K562 (cell line): ENCODE data around the gene ARHGAP15. TPM values are rescaled to one million over a fixed set of nuclear protein-coding genes. Genes with fewer than 3 reads are reported as not detected.

Experiments used
- ATAC-seq: fragments of 200-7000 bp; cut with Tn5 transposase; 3 replicates; pipeline ENCODE4 v1.9.1; 2020; ENCODE audit warnings: moderate library complexity
- BruUV-seq: library from RNA; stranded (reverse); fragments of 400-500 nt; replicated peaks from 2 replicates; lab custom pipeline; 2021; lab: Mats Ljungman, UMichigan
- CTCF ChIA-PET: fragments of 300-600 bp; formaldehyde crosslinking; extraction: SDS; loops from one replicate; lab custom pipeline; 2021; ENCODE audit warnings: low intra/inter-chr PET ratio; lab: Yijun Ruan, JAX
- POLR2A ChIA-PET: fragments of 300-600, 350-650 bp; sonication (Branson Sonifier 250); formaldehyde crosslinking; extraction: SDS; loops from one replicate; lab custom pipeline; 2021; ENCODE audit warnings: antibody characterized with exemption, inconsistent platforms; lab: Yijun Ruan, JAX
- DNase-seq, 4 experiments: peaks; one replicate each; pipeline versions ENCODE4 v3.0.0 to v3.0.0-alpha.2; 2011 to 2018; ENCODE audit warnings: low spot score in 3 of 4, mixed read lengths in 3 of 4; ENCODE audit errors: extremely low read depth in 1 of 4
- FAIRE-seq: peaks from 2 replicates; lab custom pipeline; 2011; peaks lifted over from hg19 to GRCh38; lab: Jason Lieb, UNC
- H2AFZ ChIP-seq: 2 replicates; pipeline ENCODE4 v1.6.0; 2011; ENCODE audit warnings: low read depth, low read length, control low read depth, inconsistent platforms
- H3K27ac ChIP-seq: fragments of 200-600 bp; 3 replicates; pipeline ENCODE4 v1.8.0; 2011; ENCODE audit warnings: low read depth, mild to moderate bottlenecking, control low read depth, inconsistent platforms, low read length, moderate library complexity, mixed read lengths; ENCODE audit errors: extremely low read depth
- H3K27me3 ChIP-seq, 2 experiments: fragments of 300-600 bp in 1 of 2; 2 replicates in 1 of 2; 3 replicates in 1 of 2; pipeline versions ENCODE4 v1.6.0 to v1.8.0; 2011; ENCODE audit warnings: inconsistent platforms in 2 of 2, low read length in 2 of 2, mild to moderate bottlenecking in 1 of 2, mixed read lengths in 1 of 2, moderate library complexity in 1 of 2; ENCODE audit not compliant: control insufficient read depth in 2 of 2, insufficient read depth in 2 of 2
- H3K36me3 ChIP-seq: fragments of 300-600 bp; 3 replicates; pipeline ENCODE4 v1.8.0; 2011; ENCODE audit warnings: mild to moderate bottlenecking, low read length, inconsistent platforms; ENCODE audit not compliant: control insufficient read depth, insufficient read depth
- H3K4me1 ChIP-seq, 2 experiments: fragments of 200-600 bp in 1 of 2; replicated peaks in 1 of 2; 2 replicates in 1 of 2; 3 replicates in 1 of 2; pipeline versions ENCODE4 v1.5.1 to v1.8.0; 2011; ENCODE audit warnings: inconsistent platforms in 2 of 2, low read length in 2 of 2, mild to moderate bottlenecking in 1 of 2, mixed read lengths in 1 of 2, moderate library complexity in 1 of 2; ENCODE audit not compliant: control insufficient read depth in 2 of 2, insufficient read depth in 2 of 2
- H3K4me2 ChIP-seq: 2 replicates; pipeline ENCODE4 v1.6.1; 2011; ENCODE audit warnings: low read length, control low read depth, inconsistent platforms, mixed read lengths; ENCODE audit not compliant: insufficient read depth
- H3K4me3 ChIP-seq: fragments of 200-600 bp; sonication (generic), shearing (Covaris generic); 2 replicates; pipeline ENCODE4 v1.5.1; 2016; ENCODE audit warnings: control low read depth, inconsistent platforms
- H3K79me2 ChIP-seq: fragments of 200-600 bp; 3 replicates; pipeline ENCODE4 v1.8.0; 2011; ENCODE audit warnings: low read length, inconsistent platforms; ENCODE audit not compliant: control insufficient read depth, insufficient read depth
- H3K9ac ChIP-seq, 2 experiments: 2 replicates each; pipeline versions ENCODE4 v1.6.0 to v1.6.1; 2011; ENCODE audit warnings: low read depth in 2 of 2, low read length in 2 of 2, control low read depth in 1 of 2, inconsistent platforms in 1 of 2, mild to moderate bottlenecking in 1 of 2, mixed read lengths in 1 of 2; ENCODE audit not compliant: insufficient read depth in 1 of 2
- H3K9me1 ChIP-seq: one replicate; pipeline ENCODE4 v1.6.0; 2011; ENCODE audit warnings: inconsistent platforms, mild to moderate bottlenecking, low read length, moderate library complexity; ENCODE audit not compliant: control insufficient read depth, insufficient read depth
- H3K9me3 ChIP-seq: replicated peaks from 2 replicates; pipeline ENCODE4 v1.5.1; 2011; ENCODE audit warnings: low read depth, low read length, inconsistent platforms; ENCODE audit not compliant: control insufficient read depth, insufficient read depth
- H4K20me1 ChIP-seq: replicated peaks from 2 replicates; pipeline ENCODE4 v1.6.1; 2011; ENCODE audit warnings: low read length, inconsistent platforms, mixed read lengths; ENCODE audit not compliant: control insufficient read depth, insufficient read depth
- BHLHE40 ChIP-seq: IDR thresholded peaks from 2 replicates; pipeline ENCODE4 v1.6.1; 2011; ENCODE audit warnings: low read length, improper control_type of control experiment
- HCFC1 ChIP-seq: IDR thresholded peaks from 2 replicates; pipeline ENCODE4 v1.6.1; 2012; ENCODE audit warnings: low read depth, low read length, improper control_type of control experiment
- HMG20B ChIP-seq: fragments of 250-450 bp; sonication (Bioruptor Pico); IDR thresholded peaks from 2 replicates; pipeline ENCODE4 v1.5.0; 2021; ENCODE audit warnings: mild to moderate bottlenecking
- NFIC ChIP-seq: fragments of 450-650 bp; IDR thresholded peaks from 2 replicates; pipeline ENCODE4 v1.6.1; 2017; ENCODE audit warnings: mild to moderate bottlenecking, inconsistent platforms
- POLR3G ChIP-seq: IDR thresholded peaks from 2 replicates; pipeline ENCODE4 v1.6.1; 2011; ENCODE audit not compliant: insufficient read length, insufficient replicate concordance; ENCODE audit errors: extremely low read depth
- PTTG1 ChIP-seq: fragments of 450-650 bp; IDR thresholded peaks from 2 replicates; pipeline ENCODE4 v1.6.1; 2016; ENCODE audit warnings: low read depth, mild to moderate bottlenecking, missing genetic modification characterization, missing compliant biosample characterization
- ZBTB17 ChIP-seq: fragments of 450-650 bp; formaldehyde crosslinking; IDR thresholded peaks from 2 replicates; pipeline ENCODE4 v1.4.0; 2020; ENCODE audit warnings: mild to moderate bottlenecking
- ZNF354B ChIP-seq: fragments of 250-450 bp; sonication (Bioruptor Pico); IDR thresholded peaks from 2 replicates; pipeline ENCODE4 v1.4.0; 2020
- WGBS: fragments of 100-300 bp; shearing (Covaris generic); methylation state at CpG from one replicate; pipeline ENCODE4 v1.1.6; 2016; ENCODE audit warnings: low coverage, mixed read lengths; ENCODE audit not compliant: insufficient coverage; ENCODE audit errors: missing lambda C conversion rate; 5-methylcytosine and 5-hydroxymethylcytosine counted together
- in situ Hi-C: fragments of 300-500 bp; cut with MboI; formaldehyde crosslinking; loops from 4 replicates; pipeline ENCODE4 v1.15.0; 2018; ENCODE audit warnings: inconsistent platforms, mixed read lengths
- intact Hi-C: fragments of 100-400 bp; cut with micrococcal nuclease; formaldehyde crosslinking; loops from 2 replicates; pipeline ENCODE4 v1.14.2; 2022
- polyA plus RNA-seq, 8 experiments: library from polyadenylated mRNA; depleted of rRNA in 4 of 8; stranded (reverse) in 5 of 8; unstranded in 3 of 8; fragments of >200 nt; fragmentation: Nextera tagmentation in 2 of 8; fragmentation: Illumina TruSeq in 1 of 8; extraction: Ambion mirVana in 2 of 8; extraction: Trizol in 1 of 8; gene quantifications; 2 replicates each; pipeline versions ENCODE4 v1.2.1 to v1.2.3, GENCODE V29; 2011 to 2014; ENCODE audit warnings: inconsistent platforms in 1 of 8, missing spikeins in 1 of 8
- total RNA-seq, 7 experiments: library from RNA; depleted of rRNA in 6 of 7; stranded (reverse); fragments of >200 nt in 6 of 7; fragmentation: Illumina TruSeq in 2 of 7; extraction: Trizol in 2 of 7; gene quantifications; 2 replicates each; pipeline versions ENCODE4 v1.2.1 to v1.2.3, GENCODE V29; 2011 to 2021; ENCODE audit warnings: low replicate concordance in 1 of 7
- TF ChIP-seq, protein P1 (sequence below): fragments of 450-650 bp; IDR thresholded peaks from 2 replicates; pipeline ENCODE4 v1.7.0; 2016; ENCODE audit warnings: borderline replicate concordance
- TF ChIP-seq, protein P2 (sequence below): fragments of 250-450 bp; sonication (Bioruptor Pico); IDR thresholded peaks from 2 replicates; pipeline ENCODE4 v1.8.0; 2021; ENCODE audit warnings: borderline replicate concordance, mild to moderate bottlenecking, moderate library complexity; ENCODE audit not compliant: poor library complexity, severe bottlenecking
- TF ChIP-seq, protein P3 (sequence below): sonication (generic); formaldehyde crosslinking; IDR thresholded peaks from 2 replicates; pipeline ENCODE4 v1.8.1; 2022; ENCODE audit warnings: missing genetic modification reagents

ARHGAP15 gene
- total and polyA plus RNA-seq, 9 of the 15 experiments (the other 6 are each of a cell fraction or from before 2014, with no cell fraction given) = 1.5 to 17.9 (median 7.9) TPM

DNA sequence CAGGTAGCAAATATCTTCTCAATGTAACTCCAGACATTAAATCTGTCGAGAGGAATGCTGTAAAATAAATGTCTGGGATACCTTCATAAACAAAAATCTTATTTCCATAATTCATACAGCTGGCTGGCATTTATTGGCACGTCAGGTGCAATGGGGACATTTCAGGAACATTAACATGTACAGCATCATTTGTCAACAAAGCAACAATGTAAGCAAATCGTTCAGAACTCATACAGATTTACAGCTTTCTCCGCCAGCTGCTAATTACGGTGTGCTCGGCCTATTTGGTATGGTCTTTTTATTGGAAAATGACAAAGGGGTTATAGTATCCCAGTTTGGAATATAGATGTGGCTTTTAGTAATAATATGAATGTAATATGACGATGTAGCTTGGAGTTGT, 464.9 kb downstream of the ARHGAP15 start:
- 6% methylated on average over 7 of the region's 7 CpGs for WGBS
- FAIRE-seq = no peak
- Histone ChIP-seq H3K9ac (no peak overlapping the region), H3K4me1 (no peaks in the 10 kb centered on the region), H3K4me3 (no peak overlapping the region), H3K79me2 (no peaks in the 10 kb centered on the region), H4K20me1 (no peaks in the 10 kb centered on the region), H3K27me3 (no peaks in the 10 kb centered on the region), H3K27ac (no peak overlapping the region), H3K36me3 (no peaks in the 10 kb centered on the region), H2AFZ (no peak overlapping the region), H3K9me3 (no peaks in the 10 kb centered on the region), H3K4me2 (no peak overlapping the region), H3K9me1 (no peaks in the 10 kb centered on the region)
- ChIA-PET POLR2A (no interaction called here), CTCF (no interaction called here)
- no peak for TF ChIP-seq HCFC1
- TF ChIP-seq, protein P1, sequence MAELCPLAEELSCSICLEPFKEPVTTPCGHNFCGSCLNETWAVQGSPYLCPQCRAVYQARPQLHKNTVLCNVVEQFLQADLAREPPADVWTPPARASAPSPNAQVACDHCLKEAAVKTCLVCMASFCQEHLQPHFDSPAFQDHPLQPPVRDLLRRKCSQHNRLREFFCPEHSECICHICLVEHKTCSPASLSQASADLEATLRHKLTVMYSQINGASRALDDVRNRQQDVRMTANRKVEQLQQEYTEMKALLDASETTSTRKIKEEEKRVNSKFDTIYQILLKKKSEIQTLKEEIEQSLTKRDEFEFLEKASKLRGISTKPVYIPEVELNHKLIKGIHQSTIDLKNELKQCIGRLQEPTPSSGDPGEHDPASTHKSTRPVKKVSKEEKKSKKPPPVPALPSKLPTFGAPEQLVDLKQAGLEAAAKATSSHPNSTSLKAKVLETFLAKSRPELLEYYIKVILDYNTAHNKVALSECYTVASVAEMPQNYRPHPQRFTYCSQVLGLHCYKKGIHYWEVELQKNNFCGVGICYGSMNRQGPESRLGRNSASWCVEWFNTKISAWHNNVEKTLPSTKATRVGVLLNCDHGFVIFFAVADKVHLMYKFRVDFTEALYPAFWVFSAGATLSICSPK = no peak
- TF ChIP-seq, protein P2, sequence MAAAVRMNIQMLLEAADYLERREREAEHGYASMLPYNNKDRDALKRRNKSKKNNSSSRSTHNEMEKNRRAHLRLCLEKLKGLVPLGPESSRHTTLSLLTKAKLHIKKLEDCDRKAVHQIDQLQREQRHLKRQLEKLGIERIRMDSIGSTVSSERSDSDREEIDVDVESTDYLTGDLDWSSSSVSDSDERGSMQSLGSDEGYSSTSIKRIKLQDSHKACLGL (CRISPR knock-in tag) = no peak
- intact Hi-C loops = no loop called here
- no TSS peak for BruUV-seq
- DNase-seq = no peak
- ATAC-seq = no peak
- in situ Hi-C loops = no loop called here

DNA sequence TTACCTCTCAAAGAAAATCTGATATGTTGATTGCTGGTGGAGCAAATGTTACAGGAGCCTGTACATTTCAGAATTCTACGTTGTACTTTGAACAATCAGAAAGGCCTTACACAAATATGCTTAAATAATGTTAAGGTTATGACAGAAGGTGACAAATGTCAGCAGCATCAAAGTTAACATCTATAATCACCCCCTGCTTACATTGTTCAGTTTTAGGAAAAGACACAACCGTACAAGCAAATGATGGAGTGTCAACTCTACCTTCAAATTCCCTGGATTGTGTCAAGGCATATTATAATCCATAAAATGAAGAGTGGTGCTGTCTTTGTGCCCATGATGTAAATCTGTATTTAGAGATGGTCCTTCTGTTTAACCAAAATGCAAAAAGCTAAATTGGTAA, 465.5 kb downstream of the ARHGAP15 start:
- Histone ChIP-seq H4K20me1 (no peaks in the 10 kb centered on the region), H2AFZ (no peak overlapping the region), H3K4me1 (no peaks in the 10 kb centered on the region), H3K9ac (no peak overlapping the region), H3K27me3 (no peaks in the 10 kb centered on the region), H3K27ac (no peak overlapping the region), H3K36me3 (no peaks in the 10 kb centered on the region), H3K9me1 (no peaks in the 10 kb centered on the region), H3K9me3 (no peaks in the 10 kb centered on the region), H3K4me2 (no peak overlapping the region), H3K79me2 (no peaks in the 10 kb centered on the region), H3K4me3 (no peak overlapping the region)
- intact Hi-C loops (no loop called here), in situ Hi-C loops (no loop called here)
- no peak for FAIRE-seq
- CTCF ChIA-PET = no interaction called here
- ATAC-seq = no peak
- BruUV-seq = no TSS peak
- no peak for DNase-seq
- 5% methylated on average over 2 of the region's 2 CpGs for WGBS
- TF ChIP-seq HMG20B (CRISPR knock-in tag) = no peak
- no peak for TF ChIP-seq POLR3G
- no peak for TF ChIP-seq ZBTB17
- TF ChIP-seq, protein P3, sequence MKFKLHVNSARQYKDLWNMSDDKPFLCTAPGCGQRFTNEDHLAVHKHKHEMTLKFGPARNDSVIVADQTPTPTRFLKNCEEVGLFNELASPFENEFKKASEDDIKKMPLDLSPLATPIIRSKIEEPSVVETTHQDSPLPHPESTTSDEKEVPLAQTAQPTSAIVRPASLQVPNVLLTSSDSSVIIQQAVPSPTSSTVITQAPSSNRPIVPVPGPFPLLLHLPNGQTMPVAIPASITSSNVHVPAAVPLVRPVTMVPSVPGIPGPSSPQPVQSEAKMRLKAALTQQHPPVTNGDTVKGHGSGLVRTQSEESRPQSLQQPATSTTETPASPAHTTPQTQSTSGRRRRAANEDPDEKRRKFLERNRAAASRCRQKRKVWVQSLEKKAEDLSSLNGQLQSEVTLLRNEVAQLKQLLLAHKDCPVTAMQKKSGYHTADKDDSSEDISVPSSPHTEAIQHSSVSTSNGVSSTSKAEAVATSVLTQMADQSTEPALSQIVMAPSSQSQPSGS (CRISPR knock-in tag) = no peak
- TF ChIP-seq PTTG1 (tag) = no peak
- no peak for TF ChIP-seq NFIC
- TF ChIP-seq BHLHE40 = no peak
- no peak for TF ChIP-seq ZNF354B (CRISPR knock-in tag)
- POLR2A ChIA-PET = no interaction called here
